CD14-positive monocyte (primary cell): Measurements from ENCODE around the gene TRIM34. TPM values are rescaled to one million over a fixed set of nuclear protein-coding genes. Genes with fewer than 3 reads are reported as not detected.
A peak's percentile ranks its signal among the peaks of the same experiment; 100 is the strongest.

Source experiments
- DNase-seq, 3 donors: peaks; one replicate each; pipeline ENCODE4 v3.0.0-alpha.2; 2011 to 2022
- H2AFZ ChIP-seq: 2 replicates; pipeline ENCODE4 v1.6.0; 2012; ENCODE audit warnings: mild to moderate bottlenecking, low read depth, low read length, inconsistent platforms; ENCODE audit not compliant: insufficient read depth, poor library complexity, severe bottlenecking
- H3K27ac ChIP-seq, 2 donors: 1 replicate in 1 of 2; 2 replicates in 1 of 2; pipeline ENCODE4 v1.5.1; 2012 to 2013; ENCODE audit warnings: low read length in 2 of 2, control low read depth in 1 of 2, inconsistent platforms in 1 of 2, low read depth in 1 of 2, mild to moderate bottlenecking in 1 of 2
- H3K27me3 ChIP-seq, 2 donors: one replicate each; pipeline versions ENCODE4 v1.6.0 to v1.6.1; 2011 to 2013; ENCODE audit warnings: low read length in 2 of 2; ENCODE audit not compliant: control insufficient read depth in 2 of 2, insufficient read depth in 2 of 2
- H3K36me3 ChIP-seq, 2 donors: replicated peaks in 1 of 2; 1 replicate in 1 of 2; 2 replicates in 1 of 2; pipeline versions ENCODE4 v1.5.1 to v1.6.1; 2012 to 2013; ENCODE audit warnings: low read length in 2 of 2, control low read depth in 1 of 2, inconsistent platforms in 1 of 2, mild to moderate bottlenecking in 1 of 2; ENCODE audit not compliant: insufficient read depth in 2 of 2, control insufficient read depth in 1 of 2
- H3K4me1 ChIP-seq, 2 donors: 1 replicate in 1 of 2; 2 replicates in 1 of 2; pipeline versions ENCODE4 v1.5.1 to v1.6.1; 2012 to 2013; ENCODE audit warnings: low read length in 2 of 2, control low read depth in 1 of 2, inconsistent platforms in 1 of 2, mild to moderate bottlenecking in 1 of 2, moderate library complexity in 1 of 2; ENCODE audit not compliant: insufficient read depth in 2 of 2, control insufficient read depth in 1 of 2
- H3K4me2 ChIP-seq: replicated peaks from 2 replicates; pipeline ENCODE3; 2012; ENCODE audit warnings: low read length, moderate library complexity, mild to moderate bottlenecking; ENCODE audit not compliant: poor library complexity, severe bottlenecking; ENCODE audit errors: extremely low read depth
- H3K4me3 ChIP-seq, 3 experiments: fragments of 200-600 bp in 1 of 3; sonication (generic) in 1 of 3; replicated peaks in 1 of 3; 1 replicate in 2 of 3; 2 replicates in 1 of 3; pipeline ENCODE4 v1.5.1; 2011 to 2013; ENCODE audit warnings: low read length in 3 of 3, mild to moderate bottlenecking in 3 of 3, control low read depth in 2 of 3, low read depth in 2 of 3, inconsistent platforms in 1 of 3, moderate library complexity in 1 of 3
- H3K79me2 ChIP-seq: 2 replicates; pipeline ENCODE4 v1.6.0; 2012; ENCODE audit warnings: mild to moderate bottlenecking, control low read depth, inconsistent platforms, low read length, moderate library complexity; ENCODE audit not compliant: insufficient read depth
- H3K9ac ChIP-seq: 2 replicates; pipeline ENCODE4 v1.6.0; 2017; ENCODE audit warnings: low read length, mild to moderate bottlenecking; ENCODE audit not compliant: insufficient read depth, poor library complexity, severe bottlenecking
- H3K9me3 ChIP-seq, 2 donors: replicated peaks in 1 of 2; 1 replicate in 1 of 2; 2 replicates in 1 of 2; pipeline versions ENCODE4 v1.5.1 to v1.6.1; 2012 to 2013; ENCODE audit warnings: low read length in 2 of 2, control low read depth in 1 of 2; ENCODE audit not compliant: control insufficient read depth in 1 of 2, insufficient read depth in 1 of 2
- H4K20me1 ChIP-seq: 2 replicates; pipeline ENCODE4 v1.6.0; 2012; ENCODE audit warnings: mild to moderate bottlenecking, low read length, control low read depth, moderate library complexity; ENCODE audit not compliant: insufficient read depth
- H3K27ac Mint-ChIP-seq, 7 donors: one replicate each; pipeline ENCODE4 v1.8.0; 2020; ENCODE audit warnings: mild to moderate bottlenecking in 7 of 7, mixed read lengths in 7 of 7, moderate library complexity in 6 of 7, inconsistent platforms in 2 of 7
- H3K27me3 Mint-ChIP-seq, 3 donors: one replicate each; pipeline ENCODE4 v1.8.0; 2021 to 2022; ENCODE audit warnings: low read depth in 3 of 3, mild to moderate bottlenecking in 3 of 3, mixed read lengths in 3 of 3, moderate library complexity in 3 of 3, inconsistent platforms in 1 of 3
- H3K36me3 Mint-ChIP-seq, 2 donors: one replicate each; pipeline ENCODE4 v1.8.0; 2020; ENCODE audit warnings: mixed read lengths in 2 of 2, inconsistent platforms in 1 of 2, mild to moderate bottlenecking in 1 of 2
- H3K4me1 Mint-ChIP-seq: one replicate; pipeline ENCODE4 v1.8.0; 2020; ENCODE audit warnings: mild to moderate bottlenecking, mixed read lengths
- H3K4me3 Mint-ChIP-seq, 2 donors: one replicate each; pipeline ENCODE4 v1.8.0; 2020; ENCODE audit warnings: mild to moderate bottlenecking in 2 of 2, mixed read lengths in 2 of 2, moderate library complexity in 1 of 2
- H3K9me3 Mint-ChIP-seq, 7 donors: one replicate each; pipeline ENCODE4 v1.8.0; 2020 to 2022; ENCODE audit warnings: mixed read lengths in 7 of 7, mild to moderate bottlenecking in 6 of 7, moderate library complexity in 6 of 7, inconsistent platforms in 2 of 7
- WGBS: methylation state at CpG from one replicate; pipeline ENCODE4 v1.1.5; 2013; ENCODE audit warnings: missing lambda C conversion rate; ENCODE audit not compliant: insufficient coverage; 5-methylcytosine and 5-hydroxymethylcytosine counted together
- intact Hi-C, 2 donors: fragments of 100-400 bp; cut with micrococcal nuclease; formaldehyde crosslinking; loops; one replicate each; pipeline versions ENCODE4 v1.15.0 to v1.15.1; 2023
- polyA plus RNA-seq, 3 donors: library from polyadenylated mRNA; depleted of rRNA in 1 of 3; unstranded in 2 of 3; stranded (reverse) in 1 of 3; fragments of 300-500 nt in 2 of 3; fragments of >200 nt in 1 of 3; fragmentation: Illumina TruSeq in 2 of 3; gene quantifications; 1 replicate in 2 of 3; 2 replicates in 1 of 3; pipeline ENCODE4 v1.2.3, GENCODE V29; 2012 to 2021
- TF ChIP-seq, protein P1 (sequence below): fragments of 200-600 bp; IDR thresholded peaks from one replicate; pipeline ENCODE4 v1.8.0; 2022; ENCODE audit warnings: antibody characterized with exemption, mild to moderate bottlenecking

TRIM34 gene
- polyA plus RNA-seq, 3 donors, result 21.9 to 25.7 (median 23.5) TPM

DNA sequence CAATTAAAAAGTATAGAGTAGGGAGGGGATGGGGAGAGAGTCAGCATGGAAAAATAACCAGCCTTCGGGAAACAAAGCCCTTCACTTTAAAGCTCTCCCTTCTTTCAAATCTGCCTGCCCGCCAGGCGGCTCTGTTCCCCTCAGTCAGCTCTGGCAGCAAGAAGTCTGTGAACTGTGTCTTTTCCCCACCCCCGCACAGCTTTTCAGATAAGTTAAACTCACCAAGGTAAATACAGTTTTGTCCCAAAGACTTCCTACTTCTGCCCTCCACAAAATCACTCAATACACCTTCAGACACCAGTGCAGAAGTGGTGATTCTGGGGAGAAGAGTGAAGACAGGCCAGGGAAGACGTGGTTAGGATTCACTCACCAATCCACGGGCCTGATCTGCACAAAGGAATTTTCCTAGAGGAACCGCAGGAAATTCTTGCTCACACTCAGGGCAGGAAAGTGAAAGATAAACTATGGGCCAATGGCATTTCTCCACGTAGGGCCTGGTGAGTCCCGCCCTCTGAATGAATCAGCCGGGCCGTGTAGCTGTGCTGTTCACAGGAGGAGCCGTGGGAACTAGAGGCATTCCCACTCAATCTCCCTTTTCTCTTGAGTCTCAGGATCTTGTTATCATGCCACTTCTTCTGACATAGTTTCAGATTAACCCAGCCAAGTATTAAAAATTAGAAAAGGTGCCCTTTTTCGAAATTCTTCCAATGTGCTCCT lies 60.0 kb downstream of the TRIM34 start, which contains the start of gene TRIM5:
Gene TRIM5, minus strand, starts transcription at position 429 of the 717 bp plus-strand sequence. CDS start 4,897 bp downstream, outside the sequence.
- no peaks in the 10 kb centered on the region for H3K27me3 Mint-ChIP-seq
- Histone ChIP-seq H3K36me3 (peaks cover 2 to 16% of the 10 kb centered on the region in 2 donors), H3K79me2 (peaks cover 53% of the 10 kb centered on the region), H3K4me3 (peak within 1 kb of the TSS; percentile 63 to 99 (median 81)), H2AFZ (peak within 1 kb of the TSS; percentile 69), H3K4me1 (peaks cover 27 to 31% of the 10 kb centered on the region in 2 donors), H3K9me3 (no peaks in the 10 kb centered on the region), H3K27ac (peak within 1 kb of the TSS; percentile 88 to 94), H3K4me2 (peak within 1 kb of the TSS; percentile 90), H3K27me3 (no peaks in the 10 kb centered on the region), H4K20me1 (peaks cover 11% of the 10 kb centered on the region), H3K9ac (peak within 1 kb of the TSS; percentile 76)
- intact Hi-C loops, result loop anchor here (5.0 kb wide), 2 partner anchors 63 to 132 kb away; no protein-coding TSS in a partner anchor
- H3K9me3 Mint-ChIP-seq, result peaks cover 0 to 2% (median 0%) of the 10 kb centered on the region in 7 donors
- peak within 1 kb of the TSS; percentile 92 to 95 for H3K4me3 Mint-ChIP-seq
- TF ChIP-seq, protein P1, sequence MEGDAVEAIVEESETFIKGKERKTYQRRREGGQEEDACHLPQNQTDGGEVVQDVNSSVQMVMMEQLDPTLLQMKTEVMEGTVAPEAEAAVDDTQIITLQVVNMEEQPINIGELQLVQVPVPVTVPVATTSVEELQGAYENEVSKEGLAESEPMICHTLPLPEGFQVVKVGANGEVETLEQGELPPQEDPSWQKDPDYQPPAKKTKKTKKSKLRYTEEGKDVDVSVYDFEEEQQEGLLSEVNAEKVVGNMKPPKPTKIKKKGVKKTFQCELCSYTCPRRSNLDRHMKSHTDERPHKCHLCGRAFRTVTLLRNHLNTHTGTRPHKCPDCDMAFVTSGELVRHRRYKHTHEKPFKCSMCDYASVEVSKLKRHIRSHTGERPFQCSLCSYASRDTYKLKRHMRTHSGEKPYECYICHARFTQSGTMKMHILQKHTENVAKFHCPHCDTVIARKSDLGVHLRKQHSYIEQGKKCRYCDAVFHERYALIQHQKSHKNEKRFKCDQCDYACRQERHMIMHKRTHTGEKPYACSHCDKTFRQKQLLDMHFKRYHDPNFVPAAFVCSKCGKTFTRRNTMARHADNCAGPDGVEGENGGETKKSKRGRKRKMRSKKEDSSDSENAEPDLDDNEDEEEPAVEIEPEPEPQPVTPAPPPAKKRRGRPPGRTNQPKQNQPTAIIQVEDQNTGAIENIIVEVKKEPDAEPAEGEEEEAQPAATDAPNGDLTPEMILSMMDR, result peak; percentile 55
- H3K4me1 Mint-ChIP-seq, result peaks cover 29% of the 10 kb centered on the region
- 0% methylated on average over 7 of the region's 13 CpGs for WGBS
- H3K27ac Mint-ChIP-seq, result peak within 1 kb of the TSS; percentile 97 to 100 (median 99)
- DNase-seq, result peak; percentile 83 to 96 (median 91)
- H3K36me3 Mint-ChIP-seq, result peaks cover 13 to 22% of the 10 kb centered on the region in 2 donors

DNA sequence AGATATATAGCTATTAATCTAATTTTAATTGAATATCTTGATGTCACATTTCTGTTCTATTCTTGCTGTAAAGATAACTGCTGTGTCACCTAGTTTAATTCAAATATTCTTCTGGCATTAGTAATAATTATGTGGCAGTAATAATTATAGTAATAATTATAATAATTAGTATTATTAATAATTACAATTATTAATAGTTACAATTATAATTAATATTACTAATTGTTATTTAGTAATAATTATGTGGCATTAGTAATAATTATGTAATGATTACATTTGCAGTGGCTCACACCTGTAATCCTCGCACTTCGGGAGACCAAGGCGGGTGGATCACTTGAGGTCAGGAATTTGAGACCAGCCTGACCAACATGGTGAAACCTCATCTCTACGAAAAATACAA lies 61.6 kb downstream of the TRIM34 start:
- H3K4me1 Mint-ChIP-seq, result peaks cover 40% of the 10 kb centered on the region
- H3K27ac Mint-ChIP-seq, result peak overlapping the region in 1 of 7 donors; percentile 24
- no peak overlapping the region for H3K4me3 Mint-ChIP-seq
- no peak overlapping the region for H3K4me3 ChIP-seq
- H3K36me3 Mint-ChIP-seq, result peaks cover 3 to 9% of the 10 kb centered on the region in 2 donors
- no peak for DNase-seq
- no peak overlapping the region for H3K4me2 ChIP-seq
- peaks cover 61% of the 10 kb centered on the region for H3K79me2 ChIP-seq
- no peaks in the 10 kb centered on the region for H3K27me3 ChIP-seq
- TF ChIP-seq, protein P1, result no peak
- no peak overlapping the region for H2AFZ ChIP-seq
- peaks cover 5% of the 10 kb centered on the region for H4K20me1 ChIP-seq
- no peaks in the 10 kb centered on the region for H3K27me3 Mint-ChIP-seq
- H3K9me3 Mint-ChIP-seq, result peaks cover 0 to 3% (median 0%) of the 10 kb centered on the region in 7 donors
- H3K36me3 ChIP-seq, result no peaks in the 10 kb centered on the region
- H3K27ac ChIP-seq, result no peak overlapping the region
- no peak overlapping the region for H3K9ac ChIP-seq
- intact Hi-C loops, result loop anchor here (5.0 kb wide), 2 partner anchors 64 to 131 kb away; no protein-coding TSS in a partner anchor
- WGBS, result 98% methylated on average over 4 of the region's 4 CpGs
- no peaks in the 10 kb centered on the region for H3K9me3 ChIP-seq
- H3K4me1 ChIP-seq, result peaks cover 28 to 33% of the 10 kb centered on the region in 2 donors
